Transverse colon (tissue), 4 donors: ENCODE measurements around the gene SAAL1. TPM values are rescaled to one million over a fixed set of nuclear protein-coding genes. Genes with fewer than 3 reads are reported as not detected.

Experiments used
- DNase-seq: peaks from one replicate; pipeline ENCODE4 v3.0.0-alpha.2; 2019
- H3K27ac ChIP-seq, 4 donors: fragments of 200-600 bp; sonication (generic); 2 replicates each; pipeline ENCODE4 v1.5.1; 2016 to 2018; ENCODE audit warnings: inconsistent platforms in 4 of 4
- H3K27me3 ChIP-seq: fragments of 200-600 bp; sonication (generic); 2 replicates; pipeline ENCODE4 v1.5.1; 2017; ENCODE audit warnings: inconsistent platforms
- H3K36me3 ChIP-seq, 4 donors: fragments of 200-600 bp; sonication (generic); 2 replicates each; pipeline ENCODE4 v1.5.1; 2017 to 2019; ENCODE audit warnings: inconsistent platforms in 4 of 4
- H3K4me1 ChIP-seq, 4 donors: fragments of 200-600 bp; sonication (generic); 2 replicates each; pipeline ENCODE4 v1.5.1; 2017 to 2020; ENCODE audit warnings: inconsistent platforms in 4 of 4
- H3K4me3 ChIP-seq, 4 donors: fragments of 200-600 bp; sonication (generic); 1 replicate in 1 of 4; 2 replicates in 3 of 4; pipeline versions ENCODE4 v1.5.1 to v1.6.1; 2017 to 2019; ENCODE audit warnings: inconsistent platforms in 4 of 4
- H3K9me3 ChIP-seq, 2 donors: fragments of 200-600 bp; sonication (generic); 2 replicates each; pipeline ENCODE4 v1.5.1; 2017 to 2019; ENCODE audit warnings: inconsistent platforms in 2 of 2
- EP300 ChIP-seq: sonication (generic); formaldehyde crosslinking; IDR thresholded peaks from one replicate; pipeline ENCODE4 v1.6.1; 2017; ENCODE audit warnings: antibody characterized with exemption, low read depth
- POLR2A ChIP-seq: fragments of 450-650 bp; IDR thresholded peaks from one replicate; pipeline ENCODE4 v1.6.1; 2016; ENCODE audit warnings: antibody characterized with exemption, mild to moderate bottlenecking, moderate library complexity
- POLR2AphosphoS5 ChIP-seq, 3 donors: sonication (generic); formaldehyde crosslinking; IDR thresholded peaks; one replicate each; pipeline ENCODE4 v1.6.1; 2016; ENCODE audit warnings: antibody characterized with exemption in 3 of 3
- WGBS, 2 donors: methylation state at CpG; one replicate each; pipeline ENCODE4 v1.1.5; 2018; ENCODE audit warnings: low coverage in 1 of 2; 5-methylcytosine and 5-hydroxymethylcytosine counted together
- in situ Hi-C, 4 donors: fragments of 200-750 bp; cut with MboI; loops; one replicate each; pipeline versions ENCODE4 v1.15.0 to v1.15.1; 2017; ENCODE audit warnings: low sequenced_read_pairs in 3 of 4, low pct_ligation_motif_present in 1 of 4, low pct_unique_long_range_greater_than_20kb in 1 of 4
- intact Hi-C: fragments of 100-400 bp; cut with DNase I; formaldehyde crosslinking; loops from one replicate; pipeline ENCODE4 v1.15.1; 2023; ENCODE audit warnings: low total_unique reads
- total RNA-seq, 4 donors: library from RNA; depleted of rRNA; stranded (reverse); fragments of >200 nt; gene quantifications; one replicate each; pipeline ENCODE4 v1.1.0, GENCODE V29; 2016
- TF ChIP-seq, protein P1 (sequence below), 5 experiments: fragments of 200-600 bp in 3 of 5; fragments of 450-650 bp in 2 of 5; sonication (generic) in 3 of 5; IDR thresholded peaks; 1 replicate in 2 of 5; 2 replicates in 3 of 5; pipeline ENCODE4 v1.5.1; 2016 to 2017; ENCODE audit warnings: antibody characterized with exemption in 5 of 5, inconsistent platforms in 3 of 5, mild to moderate bottlenecking in 2 of 5, moderate library complexity in 1 of 5

Gene SAAL1
- total RNA-seq, 4 donors from 2014 or later = 11.5 to 23.0 (median 12.7) TPM

DNA sequence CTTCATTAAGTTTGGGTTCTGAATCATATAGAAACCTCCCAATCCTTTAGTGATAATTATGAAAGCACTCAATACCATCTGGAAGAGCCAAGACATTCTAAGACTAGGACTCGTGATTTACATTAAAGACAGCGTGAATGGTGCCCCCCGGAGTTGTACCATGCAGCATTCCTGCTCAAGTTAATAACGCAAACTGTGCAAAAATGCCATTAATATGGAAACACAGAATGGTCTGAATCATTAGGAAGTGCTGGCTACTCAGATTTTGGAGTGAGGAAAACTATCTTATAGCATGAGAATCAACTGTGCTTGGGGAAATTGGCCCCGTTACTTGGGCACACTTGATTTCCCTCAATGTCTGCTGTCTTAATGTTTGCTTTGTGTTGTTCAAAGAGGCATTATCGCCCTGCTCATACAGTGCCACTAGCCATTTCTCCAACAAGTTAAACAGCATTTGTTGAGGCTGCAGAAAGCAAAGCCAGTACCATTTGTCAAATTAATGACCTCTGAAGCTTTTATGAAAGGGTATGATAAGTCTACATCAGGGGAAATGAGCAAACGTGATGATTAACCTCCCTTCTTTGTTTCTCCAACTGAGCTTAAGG is 41.3 kb downstream of the SAAL1 start:
- TF ChIP-seq POLR2AphosphoS5 (IDR thresholded peaks at IDR 0.05) (no peak), EP300 (no peak), POLR2A (no peak)
- TF ChIP-seq, protein P1, sequence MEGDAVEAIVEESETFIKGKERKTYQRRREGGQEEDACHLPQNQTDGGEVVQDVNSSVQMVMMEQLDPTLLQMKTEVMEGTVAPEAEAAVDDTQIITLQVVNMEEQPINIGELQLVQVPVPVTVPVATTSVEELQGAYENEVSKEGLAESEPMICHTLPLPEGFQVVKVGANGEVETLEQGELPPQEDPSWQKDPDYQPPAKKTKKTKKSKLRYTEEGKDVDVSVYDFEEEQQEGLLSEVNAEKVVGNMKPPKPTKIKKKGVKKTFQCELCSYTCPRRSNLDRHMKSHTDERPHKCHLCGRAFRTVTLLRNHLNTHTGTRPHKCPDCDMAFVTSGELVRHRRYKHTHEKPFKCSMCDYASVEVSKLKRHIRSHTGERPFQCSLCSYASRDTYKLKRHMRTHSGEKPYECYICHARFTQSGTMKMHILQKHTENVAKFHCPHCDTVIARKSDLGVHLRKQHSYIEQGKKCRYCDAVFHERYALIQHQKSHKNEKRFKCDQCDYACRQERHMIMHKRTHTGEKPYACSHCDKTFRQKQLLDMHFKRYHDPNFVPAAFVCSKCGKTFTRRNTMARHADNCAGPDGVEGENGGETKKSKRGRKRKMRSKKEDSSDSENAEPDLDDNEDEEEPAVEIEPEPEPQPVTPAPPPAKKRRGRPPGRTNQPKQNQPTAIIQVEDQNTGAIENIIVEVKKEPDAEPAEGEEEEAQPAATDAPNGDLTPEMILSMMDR (IDR thresholded peaks at IDR 0.05) = no peak
- Histone ChIP-seq H3K4me1 (peaks cover 0 to 14% (median 0%) of the 10 kb centered on the region in 4 donors), H3K9me3 (no peaks in the 10 kb centered on the region), H3K27me3 (no peaks in the 10 kb centered on the region), H3K36me3 (no peaks in the 10 kb centered on the region), H3K27ac (no peak overlapping the region), H3K4me3 (no peak overlapping the region)
- WGBS, 2 donors = 87 to 90% methylated on average over 7 of the region's 7 CpGs
- intact Hi-C loops (no loop called here), in situ Hi-C loops (no loop called here)
- no peak for DNase-seq

DNA sequence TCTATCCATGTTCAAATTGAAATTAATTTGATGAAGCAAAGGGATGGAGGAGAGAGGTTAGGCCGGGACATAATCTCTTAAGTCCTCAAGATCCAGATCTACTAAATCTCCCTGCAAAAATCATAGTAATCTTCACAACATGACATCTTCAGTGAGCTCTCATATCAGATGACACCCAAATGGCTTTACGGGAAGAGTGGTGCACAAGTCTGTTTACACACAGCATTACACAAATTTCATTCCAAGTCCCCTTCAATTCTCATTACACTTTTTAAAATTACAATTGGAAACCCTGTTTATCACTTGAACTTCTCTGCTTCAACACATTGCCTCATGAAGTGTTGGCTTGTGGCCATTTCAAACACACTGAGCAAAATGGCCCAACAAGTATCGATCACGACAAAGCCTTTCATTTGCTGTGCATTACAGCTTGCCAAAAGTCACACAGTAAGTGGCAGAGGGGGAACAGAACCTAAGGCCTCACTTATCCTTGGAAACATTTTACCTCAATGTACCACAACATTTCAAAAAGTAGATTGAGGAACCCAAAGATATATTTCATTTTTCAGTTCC is 41.9 kb downstream of the SAAL1 start:
- TF ChIP-seq EP300 (no peak), POLR2A (no peak)
- TF ChIP-seq, protein P1 (IDR thresholded peaks at IDR 0.05) = no peak
- no peak overlapping the region for H3K4me3 ChIP-seq
- no peaks in the 10 kb centered on the region for H3K36me3 ChIP-seq
- H3K27ac ChIP-seq = no peak overlapping the region
- peaks cover 0 to 14% (median 0%) of the 10 kb centered on the region in 4 donors for H3K4me1 ChIP-seq
- H3K9me3 ChIP-seq = no peaks in the 10 kb centered on the region
- 71 to 76% methylated on average over 4 of the region's 4 CpGs for WGBS, 2 donors
- no peaks in the 10 kb centered on the region for H3K27me3 ChIP-seq
- intact Hi-C loops (no loop called here), in situ Hi-C loops (no loop called here)
- no peak for DNase-seq

DNA sequence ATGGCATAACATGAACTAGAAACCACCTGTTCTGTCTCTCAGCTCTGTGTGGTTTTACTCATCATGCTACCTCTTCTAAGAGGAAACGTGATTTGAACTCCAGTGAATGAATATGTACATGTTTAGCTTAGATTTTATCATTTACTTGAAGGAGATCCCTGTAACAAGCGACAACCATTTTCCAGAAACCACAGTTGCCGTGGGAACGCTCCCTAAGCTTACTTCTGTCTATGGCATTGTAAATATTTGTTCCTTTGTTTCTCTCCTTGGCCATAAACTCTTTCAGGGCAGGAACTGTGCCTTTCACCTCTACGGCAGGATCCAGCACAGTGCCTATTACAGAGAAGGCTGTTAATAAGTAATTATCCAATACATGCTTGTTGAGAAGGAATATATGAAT is 42.8 kb downstream of the SAAL1 start:
- DNase-seq = no peak
- Histone ChIP-seq H3K4me1 (peaks cover 0 to 14% (median 0%) of the 10 kb centered on the region in 4 donors), H3K36me3 (no peaks in the 10 kb centered on the region), H3K9me3 (no peaks in the 10 kb centered on the region), H3K4me3 (no peak overlapping the region), H3K27me3 (no peaks in the 10 kb centered on the region), H3K27ac (no peak overlapping the region)
- in situ Hi-C loops = no loop called here
- TF ChIP-seq POLR2AphosphoS5 (IDR thresholded peaks at IDR 0.05) = no peak
- TF ChIP-seq, protein P1 (IDR thresholded peaks at IDR 0.05) = no peak
- intact Hi-C loops = no loop called here
- WGBS, 2 donors = 41 to 65% methylated on average over 2 to 5 of the region's 5 CpGs

- Histone ChIP-seq H3K9me3 (no peaks in the 10 kb centered on the region), H3K27ac (no peak overlapping the region), H3K36me3 (no peaks in the 10 kb centered on the region), H3K4me3 (no peak overlapping the region), H3K27me3 (no peaks in the 10 kb centered on the region), H3K4me1 (peaks cover 0 to 14% (median 0%) of the 10 kb centered on the region in 4 donors)
- intact Hi-C loops = no loop called here
- WGBS, 2 donors = 43 to 100% methylated on average over 1 to 2 of the region's 2 CpGs
- in situ Hi-C loops = no loop called here
- no peak for TF ChIP-seq EP300
- TF ChIP-seq POLR2AphosphoS5 (IDR thresholded peaks at IDR 0.05) = no peak
- TF ChIP-seq, protein P1 (IDR thresholded peaks at IDR 0.05) = no peak
- TF ChIP-seq POLR2A = no peak
- no peak for DNase-seq
Observed at GRCh38 chr11:18061351-18061750, 44.5 kb downstream of the SAAL1 start.
